Fibroblast of the aortic adventitia (primary cell): ENCODE measurements around the gene FBN2. TPM values are rescaled to one million over a fixed set of nuclear protein-coding genes. Genes with fewer than 3 reads are reported as not detected.

ENCODE experiments used
- DNase-seq: peaks from one replicate; pipeline ENCODE4 v3.0.0-alpha.2; 2010; ENCODE audit warnings: low read depth
- H3K4me3 ChIP-seq: 2 replicates; pipeline ENCODE4 v1.5.1; 2011; ENCODE audit warnings: low read depth, mild to moderate bottlenecking, control low read depth, low read length, moderate library complexity
- total RNA-seq: library from RNA; depleted of rRNA; stranded (reverse); fragments of >200 nt; gene quantifications from 2 replicates; pipeline ENCODE4 v1.2.3, GENCODE V29; 2012; ENCODE audit warnings: low replicate concordance
- TF ChIP-seq, protein P1 (sequence below): IDR thresholded peaks from 2 replicates; pipeline ENCODE4 v1.5.1; 2011; ENCODE audit warnings: mild to moderate bottlenecking, low read length, control low read depth, inconsistent platforms; ENCODE audit not compliant: insufficient read depth

FBN2 gene
- total RNA-seq, 1 donor: 19.8 TPM

DNA sequence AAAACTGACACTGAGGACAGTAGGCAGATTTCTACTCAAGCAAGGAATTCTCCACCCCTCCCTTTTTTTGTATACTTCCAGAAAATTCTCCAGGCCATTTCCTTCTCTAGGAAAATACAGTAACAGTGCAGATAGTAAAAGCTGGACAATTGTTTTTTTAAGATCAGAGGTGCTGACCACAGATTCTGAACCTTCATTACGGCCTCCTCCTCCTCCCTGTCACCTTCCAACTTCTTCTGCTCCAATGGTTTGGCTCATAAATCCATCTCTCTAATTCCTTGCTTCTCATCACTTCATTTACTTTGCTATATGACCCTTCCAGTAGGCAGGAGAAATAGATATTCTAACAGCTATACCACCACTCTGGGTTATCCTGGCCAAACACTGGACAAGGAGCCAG is 220.6 kb downstream of the FBN2 start:
- TF ChIP-seq, protein P1, sequence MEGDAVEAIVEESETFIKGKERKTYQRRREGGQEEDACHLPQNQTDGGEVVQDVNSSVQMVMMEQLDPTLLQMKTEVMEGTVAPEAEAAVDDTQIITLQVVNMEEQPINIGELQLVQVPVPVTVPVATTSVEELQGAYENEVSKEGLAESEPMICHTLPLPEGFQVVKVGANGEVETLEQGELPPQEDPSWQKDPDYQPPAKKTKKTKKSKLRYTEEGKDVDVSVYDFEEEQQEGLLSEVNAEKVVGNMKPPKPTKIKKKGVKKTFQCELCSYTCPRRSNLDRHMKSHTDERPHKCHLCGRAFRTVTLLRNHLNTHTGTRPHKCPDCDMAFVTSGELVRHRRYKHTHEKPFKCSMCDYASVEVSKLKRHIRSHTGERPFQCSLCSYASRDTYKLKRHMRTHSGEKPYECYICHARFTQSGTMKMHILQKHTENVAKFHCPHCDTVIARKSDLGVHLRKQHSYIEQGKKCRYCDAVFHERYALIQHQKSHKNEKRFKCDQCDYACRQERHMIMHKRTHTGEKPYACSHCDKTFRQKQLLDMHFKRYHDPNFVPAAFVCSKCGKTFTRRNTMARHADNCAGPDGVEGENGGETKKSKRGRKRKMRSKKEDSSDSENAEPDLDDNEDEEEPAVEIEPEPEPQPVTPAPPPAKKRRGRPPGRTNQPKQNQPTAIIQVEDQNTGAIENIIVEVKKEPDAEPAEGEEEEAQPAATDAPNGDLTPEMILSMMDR: no peak
- no peak overlapping the region for H3K4me3 ChIP-seq
- no peak for DNase-seq

DNA sequence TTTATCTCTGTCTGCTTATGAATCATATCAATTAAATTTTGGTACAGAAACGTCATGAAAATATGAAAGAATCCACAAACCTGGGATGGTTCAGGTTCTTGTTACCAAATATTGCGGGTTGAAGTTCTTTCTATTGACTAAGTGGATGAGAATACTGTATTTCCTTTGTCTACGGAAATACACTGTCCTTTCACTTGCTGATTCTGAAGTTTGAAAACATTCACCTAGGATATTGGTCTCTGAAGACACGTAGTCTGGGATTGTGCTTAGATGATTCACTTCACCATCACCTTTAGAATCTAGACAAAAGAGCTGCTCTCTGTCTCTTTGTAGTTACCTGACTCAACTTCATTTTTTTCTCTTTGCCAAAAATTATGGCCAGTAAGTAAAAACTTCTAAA is 222.4 kb downstream of the FBN2 start:
- TF ChIP-seq, protein P1: no peak
- DNase-seq: no peak
- H3K4me3 ChIP-seq: no peak overlapping the region

- no peak for DNase-seq
- TF ChIP-seq, protein P1: no peak
Observed at GRCh38 chr5:128305341-128305740, 232.7 kb downstream of the FBN2 start.

DNA sequence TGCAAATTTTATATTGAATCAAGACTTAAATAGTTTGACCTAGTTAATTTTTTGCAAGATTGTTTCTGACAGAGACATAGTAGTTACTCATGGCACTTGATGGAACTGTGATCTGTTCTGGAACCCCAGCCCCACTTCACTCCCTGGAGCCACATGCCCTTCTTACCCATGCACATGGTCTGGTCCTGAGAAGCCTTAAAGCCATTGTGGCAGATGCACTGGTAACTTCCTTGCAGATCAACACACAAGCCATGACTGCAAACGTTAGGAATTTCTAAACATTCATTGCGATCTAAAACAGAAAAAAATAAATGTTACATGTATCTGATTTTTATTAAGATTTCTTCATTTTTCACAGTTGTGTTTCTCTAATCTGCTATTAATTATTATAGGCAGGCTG is 233.3 kb downstream of the FBN2 start:
- H3K4me3 ChIP-seq: no peak overlapping the region
- TF ChIP-seq, protein P1: no peak
- no peak for DNase-seq

More at GRCh38 chr5:128305341-128305740, 232.7 kb downstream of the FBN2 start:
- no peak overlapping the region for H3K4me3 ChIP-seq

DNA sequence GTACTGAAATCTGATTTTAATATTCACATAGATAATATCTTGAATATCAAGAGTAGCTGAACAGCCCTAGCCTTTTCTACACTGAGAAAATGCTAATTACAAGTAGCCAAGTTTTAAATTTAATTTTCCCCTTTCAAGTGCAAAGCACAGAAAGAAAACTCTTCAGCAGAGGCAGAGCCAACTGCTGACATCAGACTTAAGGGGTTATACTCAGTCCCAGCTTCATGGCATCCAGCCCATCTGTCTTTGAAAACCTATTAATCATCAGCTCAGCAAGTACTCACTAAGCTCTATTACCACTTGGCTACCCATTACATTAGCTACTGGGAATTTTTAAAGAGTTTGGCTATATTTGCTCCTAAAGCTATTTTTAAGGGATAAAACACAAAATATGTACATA is 234.0 kb downstream of the FBN2 start:
- TF ChIP-seq, protein P1: no peak
- no peak overlapping the region for H3K4me3 ChIP-seq
- DNase-seq: peak; percentile 81

DNA sequence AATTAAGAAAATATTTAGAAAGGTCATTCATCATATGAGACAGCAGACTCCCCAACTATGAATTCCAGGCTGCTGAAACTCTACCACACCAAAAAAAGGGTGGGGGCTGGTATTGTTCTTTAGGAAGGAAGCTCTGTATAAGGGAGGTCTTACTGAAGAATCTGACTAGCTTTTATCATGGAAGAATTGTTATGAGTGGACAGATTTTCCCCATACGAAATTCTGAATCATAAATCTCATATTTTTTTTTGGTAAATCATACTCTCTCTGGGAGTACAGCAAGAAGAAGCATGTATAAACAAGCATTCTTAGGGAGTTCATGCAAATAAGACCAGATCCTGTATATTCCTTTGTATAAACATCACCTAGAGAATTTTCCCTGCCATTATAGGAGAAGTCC is 234.5 kb downstream of the FBN2 start:
- TF ChIP-seq, protein P1: no peak
- no peak overlapping the region for H3K4me3 ChIP-seq
- DNase-seq: peak; percentile 4

DNA sequence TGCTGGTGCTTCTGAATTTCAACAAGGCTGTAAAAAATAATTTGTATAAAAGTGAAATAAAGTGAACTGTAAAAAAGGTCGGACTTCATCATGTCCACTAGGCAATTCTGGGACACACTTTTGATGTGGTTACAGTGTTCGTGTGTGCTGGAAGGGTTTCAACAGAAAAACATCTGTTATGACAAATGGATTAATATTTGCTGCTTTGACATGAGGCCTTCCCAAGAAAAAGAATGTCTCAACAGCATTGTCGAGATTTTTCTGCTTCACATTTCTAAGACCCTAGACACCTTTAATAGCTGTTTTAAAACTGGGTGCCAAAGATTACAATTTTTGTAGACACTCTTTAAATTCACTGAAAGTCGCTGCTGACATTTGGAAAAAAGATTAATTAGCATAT is 237.9 kb downstream of the FBN2 start:
- TF ChIP-seq, protein P1: no peak
- DNase-seq: no peak
- no peak overlapping the region for H3K4me3 ChIP-seq
